GM23338 (cell line): ENCODE results near the gene RIT1. TPM values are rescaled to one million over a fixed set of nuclear protein-coding genes. Genes with fewer than 3 reads are reported as not detected.

Experiments
- ATAC-seq: fragments of 200-7000 bp; cut with Tn5 transposase; 3 replicates; pipeline ENCODE4 v1.9.1; 2020
- DNase-seq: peaks from one replicate; pipeline ENCODE4 v3.0.0-alpha.2; 2015; ENCODE audit warnings: low spot score
- H2AFZ ChIP-seq: fragments of 200-600 bp; sonication (generic); 2 replicates; pipeline ENCODE4 v1.8.0; 2016; ENCODE audit warnings: antibody characterized with exemption, mild to moderate bottlenecking, moderate library complexity
- H3F3A ChIP-seq: fragments of 200-600 bp; sonication (generic); replicated peaks from 2 replicates; pipeline ENCODE4 v1.8.0; 2017; ENCODE audit warnings: antibody characterized with exemption, mixed run types, low read depth
- H3K27ac ChIP-seq: fragments of 200-600 bp; sonication (generic); 2 replicates; pipeline ENCODE4 v1.6.1; 2016; ENCODE audit warnings: low read depth
- H3K27me3 ChIP-seq: fragments of 200-600 bp; sonication (generic); 2 replicates; pipeline ENCODE4 v1.8.0; 2016; ENCODE audit warnings: mild to moderate bottlenecking, mixed run types, moderate library complexity; ENCODE audit not compliant: insufficient read depth
- H3K36me3 ChIP-seq: fragments of 200-600 bp; sonication (generic); 2 replicates; pipeline ENCODE4 v1.8.0; 2016; ENCODE audit warnings: mild to moderate bottlenecking; ENCODE audit not compliant: insufficient read depth
- H3K4me1 ChIP-seq: fragments of 200-600 bp; sonication (generic); 2 replicates; pipeline ENCODE4 v1.8.0; 2016; ENCODE audit warnings: mild to moderate bottlenecking, moderate library complexity; ENCODE audit not compliant: insufficient read depth
- H3K4me2 ChIP-seq: fragments of 200-600 bp; sonication (generic); 2 replicates; pipeline ENCODE4 v1.7.1; 2017; ENCODE audit warnings: mixed run types
- H3K4me3 ChIP-seq: fragments of 200-600 bp; sonication (generic); 2 replicates; pipeline ENCODE4 v1.6.1; 2016; ENCODE audit warnings: mixed run types
- H3K79me2 ChIP-seq: fragments of 200-600 bp; sonication (generic); replicated peaks from 2 replicates; pipeline ENCODE4 v1.8.0; 2017; ENCODE audit warnings: mild to moderate bottlenecking; ENCODE audit not compliant: insufficient read depth
- H3K9me2 ChIP-seq: fragments of 200-600 bp; sonication (generic); 2 replicates; pipeline ENCODE4 v1.8.0; 2017; ENCODE audit not compliant: insufficient read depth
- H4K20me1 ChIP-seq: fragments of 200-600 bp; sonication (generic); replicated peaks from 2 replicates; pipeline ENCODE4 v1.8.0; 2017; ENCODE audit warnings: mild to moderate bottlenecking; ENCODE audit not compliant: insufficient read depth
- H3K27ac Mint-ChIP-seq: 2 replicates; pipeline ENCODE4 v1.8.0; 2020; ENCODE audit warnings: inconsistent platforms, mild to moderate bottlenecking, moderate library complexity, mixed read lengths
- H3K27me3 Mint-ChIP-seq: 3 replicates; pipeline ENCODE4 v1.8.0; 2022; ENCODE audit warnings: low read depth, mild to moderate bottlenecking, moderate library complexity, mixed read lengths, inconsistent platforms; ENCODE audit not compliant: insufficient read depth, poor library complexity
- H3K36me3 Mint-ChIP-seq: 3 replicates; pipeline ENCODE4 v1.8.0; 2021; ENCODE audit warnings: low read depth, mild to moderate bottlenecking, inconsistent platforms, moderate library complexity, mixed read lengths
- H3K4me1 Mint-ChIP-seq: 3 replicates; pipeline ENCODE4 v1.8.0; 2020; ENCODE audit warnings: mild to moderate bottlenecking, inconsistent platforms, mixed read lengths
- H3K4me3 Mint-ChIP-seq: 3 replicates; pipeline ENCODE4 v1.8.0; 2021; ENCODE audit warnings: moderate library complexity, mild to moderate bottlenecking, inconsistent platforms, mixed read lengths
- H3K9me3 Mint-ChIP-seq: 3 replicates; pipeline ENCODE4 v1.8.0; 2020; ENCODE audit warnings: moderate library complexity, mild to moderate bottlenecking, inconsistent platforms, mixed read lengths
- CREB1 ChIP-seq: fragments of 250-450 bp; sonication (Bioruptor Pico); IDR thresholded peaks from 2 replicates; pipeline ENCODE4 v1.5.0; 2020; ENCODE audit warnings: low read depth, mild to moderate bottlenecking, moderate library complexity
- EZH2 ChIP-seq: fragments of 200-600 bp; sonication (generic); IDR thresholded peaks from one replicate; pipeline ENCODE4 v1.8.0; 2017; ENCODE audit warnings: antibody characterized with exemption, mild to moderate bottlenecking, low read depth; ENCODE audit not compliant: unreplicated experiment
- EZH2phosphoT487 ChIP-seq: fragments of 200-600 bp; sonication (generic); IDR thresholded peaks from one replicate; pipeline ENCODE4 v1.8.1; 2018; ENCODE audit warnings: antibody characterized with exemption; ENCODE audit not compliant: unreplicated experiment
- JUNB ChIP-seq: IDR thresholded peaks from one replicate; pipeline ENCODE4 v1.6.1; 2016; ENCODE audit warnings: antibody characterized with exemption; ENCODE audit not compliant: unreplicated experiment
- NANOG ChIP-seq: IDR thresholded peaks from 2 replicates; pipeline ENCODE4 v1.6.1; 2016; ENCODE audit warnings: antibody characterized with exemption, borderline replicate concordance
- POLR2AphosphoS5 ChIP-seq: IDR thresholded peaks from 2 replicates; pipeline ENCODE4 v1.6.1; 2016; ENCODE audit warnings: antibody characterized with exemption, low read depth
- STAT1 ChIP-seq: IDR thresholded peaks from one replicate; pipeline ENCODE4 v1.6.1; 2016; ENCODE audit warnings: antibody characterized with exemption; ENCODE audit not compliant: unreplicated experiment
- ZNF114 ChIP-seq: fragments of 250-450 bp; sonication (Bioruptor Pico); IDR thresholded peaks from 2 replicates; pipeline ENCODE4 v1.5.0; 2020; ENCODE audit warnings: mild to moderate bottlenecking, moderate library complexity
- ZNF331 ChIP-seq: fragments of 250-450 bp; sonication (Bioruptor Pico); IDR thresholded peaks from 2 replicates; pipeline ENCODE4 v1.5.0; 2020; ENCODE audit warnings: low read depth, mild to moderate bottlenecking, moderate library complexity
- polyA plus RNA-seq: library from polyadenylated mRNA; unstranded; fragments of >200 nt; fragmentation: Nextera tagmentation; extraction: Ambion mirVana; gene quantifications from 2 replicates; pipeline ENCODE4 v1.2.1, GENCODE V29; 2016
- total RNA-seq: library from RNA; depleted of rRNA; stranded (reverse); fragments of >200 nt; shearing (Covaris generic); gene quantifications from 2 replicates; pipeline ENCODE4 v1.2.3, GENCODE V29; 2014
- TF ChIP-seq, protein P1 (sequence below): IDR thresholded peaks from one replicate; pipeline ENCODE4 v1.6.1; 2018; ENCODE audit warnings: antibody characterized with exemption; ENCODE audit not compliant: unreplicated experiment
- TF ChIP-seq, protein P2 (sequence below), 2 experiments: fragments of 200-600 bp in 1 of 2; sonication (generic) in 1 of 2; conservative IDR thresholded peaks; 2 replicates each; pipeline versions ENCODE4 v1.5.1 to v1.6.1; 2016 to 2017; ENCODE audit warnings: antibody characterized with exemption in 2 of 2, low read depth in 2 of 2, mild to moderate bottlenecking in 2 of 2, moderate library complexity in 1 of 2
- TF ChIP-seq, protein P3 (sequence below): fragments of 250-450 bp; sonication (Bioruptor Pico); IDR thresholded peaks from 2 replicates; pipeline ENCODE4 v1.5.0; 2020; ENCODE audit warnings: mild to moderate bottlenecking, moderate library complexity
- TF ChIP-seq, protein P4 (sequence below): IDR thresholded peaks from 2 replicates; pipeline ENCODE4 v1.6.1; 2016; ENCODE audit warnings: antibody characterized with exemption

Gene RIT1
- total and polyA plus RNA-seq, 2 experiments from 2014 or later: 21.5 to 24.4 TPM

DNA sequence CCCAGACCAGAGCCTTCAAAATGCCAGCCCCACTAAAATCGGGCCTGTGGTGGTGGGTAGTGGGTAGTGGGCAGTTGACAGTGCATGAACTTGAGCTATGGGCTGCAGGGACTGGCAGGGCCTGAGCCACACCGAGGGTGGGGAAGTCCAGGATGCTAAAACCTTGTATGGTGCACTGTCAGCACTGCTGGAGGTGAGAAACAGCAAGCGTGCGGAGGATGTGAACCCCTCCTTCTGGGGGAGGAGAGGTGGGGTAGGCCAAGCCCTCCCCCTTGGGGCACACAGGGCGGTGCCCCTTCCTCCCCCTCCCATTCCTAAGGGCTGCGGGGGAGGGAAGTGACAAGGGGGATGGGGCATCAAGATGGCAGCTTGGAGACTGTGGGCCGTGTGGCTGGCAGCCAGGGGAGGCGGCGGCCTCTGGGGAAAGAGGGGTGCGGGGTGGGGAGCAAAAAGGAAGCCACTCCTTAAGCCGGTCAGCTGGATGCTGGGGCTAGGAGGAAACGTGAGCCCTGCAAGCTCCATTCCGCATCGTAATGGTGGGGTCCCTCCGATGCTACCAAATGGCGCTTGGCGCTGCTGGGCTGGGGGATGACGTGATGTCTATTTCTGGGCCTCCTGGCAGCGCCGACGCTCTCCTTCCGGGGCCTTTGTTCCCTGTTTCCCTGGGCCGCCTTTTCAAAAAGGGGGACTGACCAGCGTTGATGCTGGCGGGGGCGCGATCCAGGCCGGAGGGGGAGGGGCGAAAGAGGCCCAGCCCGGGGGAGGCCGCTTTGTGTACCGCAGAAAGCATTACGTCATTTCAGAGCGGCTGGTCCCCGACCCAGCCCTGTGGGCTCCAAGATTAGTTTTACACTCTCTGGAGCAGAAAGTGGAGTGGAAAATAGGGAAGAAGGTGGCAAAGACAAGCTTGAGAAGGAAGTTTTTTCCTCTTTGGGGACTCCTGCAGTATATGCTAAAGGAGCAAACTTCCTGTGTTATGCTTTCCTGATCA lies 51.0 kb downstream of the RIT1 start:
- peak overlapping the region; percentile 94 for H3K27ac ChIP-seq
- H3K27ac Mint-ChIP-seq: peak overlapping the region; percentile 83
- peak overlapping the region; percentile 12 for H2AFZ ChIP-seq

More for the DNA sequence above, 51.0 kb downstream of the RIT1 start:
- Mint-ChIP-seq H3K27me3 (peaks cover 14% of the 10 kb centered on the region), H3K4me3 (peak overlapping the region; percentile 80), H3K4me1 (peaks cover 6% of the 10 kb centered on the region), H3K36me3 (peaks cover 3% of the 10 kb centered on the region), H3K9me3 (no peaks in the 10 kb centered on the region)
- H3F3A ChIP-seq: peaks cover 14% of the 10 kb centered on the region
- no peaks in the 10 kb centered on the region; the same call in 1 of the 2 replicates for H4K20me1 ChIP-seq
- H3K79me2 ChIP-seq: peaks cover 17% of the 10 kb centered on the region
- peaks cover 1% of the 10 kb centered on the region; the same call in 1 of the 2 replicates for H3K36me3 ChIP-seq
- peak overlapping the region; percentile 61 for H3K4me3 ChIP-seq
- peaks cover 11% of the 10 kb centered on the region for H3K4me1 ChIP-seq
- H3K4me2 ChIP-seq: peak overlapping the region; percentile 79
- DNase-seq (peak; percentile 95), ATAC-seq (peak; percentile 56)
- H3K27me3 ChIP-seq: no peaks in the 10 kb centered on the region
- no peaks in the 10 kb centered on the region for H3K9me2 ChIP-seq
- TF ChIP-seq, protein P1, sequence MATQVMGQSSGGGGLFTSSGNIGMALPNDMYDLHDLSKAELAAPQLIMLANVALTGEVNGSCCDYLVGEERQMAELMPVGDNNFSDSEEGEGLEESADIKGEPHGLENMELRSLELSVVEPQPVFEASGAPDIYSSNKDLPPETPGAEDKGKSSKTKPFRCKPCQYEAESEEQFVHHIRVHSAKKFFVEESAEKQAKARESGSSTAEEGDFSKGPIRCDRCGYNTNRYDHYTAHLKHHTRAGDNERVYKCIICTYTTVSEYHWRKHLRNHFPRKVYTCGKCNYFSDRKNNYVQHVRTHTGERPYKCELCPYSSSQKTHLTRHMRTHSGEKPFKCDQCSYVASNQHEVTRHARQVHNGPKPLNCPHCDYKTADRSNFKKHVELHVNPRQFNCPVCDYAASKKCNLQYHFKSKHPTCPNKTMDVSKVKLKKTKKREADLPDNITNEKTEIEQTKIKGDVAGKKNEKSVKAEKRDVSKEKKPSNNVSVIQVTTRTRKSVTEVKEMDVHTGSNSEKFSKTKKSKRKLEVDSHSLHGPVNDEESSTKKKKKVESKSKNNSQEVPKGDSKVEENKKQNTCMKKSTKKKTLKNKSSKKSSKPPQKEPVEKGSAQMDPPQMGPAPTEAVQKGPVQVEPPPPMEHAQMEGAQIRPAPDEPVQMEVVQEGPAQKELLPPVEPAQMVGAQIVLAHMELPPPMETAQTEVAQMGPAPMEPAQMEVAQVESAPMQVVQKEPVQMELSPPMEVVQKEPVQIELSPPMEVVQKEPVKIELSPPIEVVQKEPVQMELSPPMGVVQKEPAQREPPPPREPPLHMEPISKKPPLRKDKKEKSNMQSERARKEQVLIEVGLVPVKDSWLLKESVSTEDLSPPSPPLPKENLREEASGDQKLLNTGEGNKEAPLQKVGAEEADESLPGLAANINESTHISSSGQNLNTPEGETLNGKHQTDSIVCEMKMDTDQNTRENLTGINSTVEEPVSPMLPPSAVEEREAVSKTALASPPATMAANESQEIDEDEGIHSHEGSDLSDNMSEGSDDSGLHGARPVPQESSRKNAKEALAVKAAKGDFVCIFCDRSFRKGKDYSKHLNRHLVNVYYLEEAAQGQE: no peak
- TF ChIP-seq, protein P2, sequence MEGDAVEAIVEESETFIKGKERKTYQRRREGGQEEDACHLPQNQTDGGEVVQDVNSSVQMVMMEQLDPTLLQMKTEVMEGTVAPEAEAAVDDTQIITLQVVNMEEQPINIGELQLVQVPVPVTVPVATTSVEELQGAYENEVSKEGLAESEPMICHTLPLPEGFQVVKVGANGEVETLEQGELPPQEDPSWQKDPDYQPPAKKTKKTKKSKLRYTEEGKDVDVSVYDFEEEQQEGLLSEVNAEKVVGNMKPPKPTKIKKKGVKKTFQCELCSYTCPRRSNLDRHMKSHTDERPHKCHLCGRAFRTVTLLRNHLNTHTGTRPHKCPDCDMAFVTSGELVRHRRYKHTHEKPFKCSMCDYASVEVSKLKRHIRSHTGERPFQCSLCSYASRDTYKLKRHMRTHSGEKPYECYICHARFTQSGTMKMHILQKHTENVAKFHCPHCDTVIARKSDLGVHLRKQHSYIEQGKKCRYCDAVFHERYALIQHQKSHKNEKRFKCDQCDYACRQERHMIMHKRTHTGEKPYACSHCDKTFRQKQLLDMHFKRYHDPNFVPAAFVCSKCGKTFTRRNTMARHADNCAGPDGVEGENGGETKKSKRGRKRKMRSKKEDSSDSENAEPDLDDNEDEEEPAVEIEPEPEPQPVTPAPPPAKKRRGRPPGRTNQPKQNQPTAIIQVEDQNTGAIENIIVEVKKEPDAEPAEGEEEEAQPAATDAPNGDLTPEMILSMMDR (conservative IDR thresholded peaks at IDR 0.05; ENCODE audit: low read depth in 2 of 2): no peak
- TF ChIP-seq NANOG: no peak
- no peak for TF ChIP-seq EZH2phosphoT487
- TF ChIP-seq, protein P3, sequence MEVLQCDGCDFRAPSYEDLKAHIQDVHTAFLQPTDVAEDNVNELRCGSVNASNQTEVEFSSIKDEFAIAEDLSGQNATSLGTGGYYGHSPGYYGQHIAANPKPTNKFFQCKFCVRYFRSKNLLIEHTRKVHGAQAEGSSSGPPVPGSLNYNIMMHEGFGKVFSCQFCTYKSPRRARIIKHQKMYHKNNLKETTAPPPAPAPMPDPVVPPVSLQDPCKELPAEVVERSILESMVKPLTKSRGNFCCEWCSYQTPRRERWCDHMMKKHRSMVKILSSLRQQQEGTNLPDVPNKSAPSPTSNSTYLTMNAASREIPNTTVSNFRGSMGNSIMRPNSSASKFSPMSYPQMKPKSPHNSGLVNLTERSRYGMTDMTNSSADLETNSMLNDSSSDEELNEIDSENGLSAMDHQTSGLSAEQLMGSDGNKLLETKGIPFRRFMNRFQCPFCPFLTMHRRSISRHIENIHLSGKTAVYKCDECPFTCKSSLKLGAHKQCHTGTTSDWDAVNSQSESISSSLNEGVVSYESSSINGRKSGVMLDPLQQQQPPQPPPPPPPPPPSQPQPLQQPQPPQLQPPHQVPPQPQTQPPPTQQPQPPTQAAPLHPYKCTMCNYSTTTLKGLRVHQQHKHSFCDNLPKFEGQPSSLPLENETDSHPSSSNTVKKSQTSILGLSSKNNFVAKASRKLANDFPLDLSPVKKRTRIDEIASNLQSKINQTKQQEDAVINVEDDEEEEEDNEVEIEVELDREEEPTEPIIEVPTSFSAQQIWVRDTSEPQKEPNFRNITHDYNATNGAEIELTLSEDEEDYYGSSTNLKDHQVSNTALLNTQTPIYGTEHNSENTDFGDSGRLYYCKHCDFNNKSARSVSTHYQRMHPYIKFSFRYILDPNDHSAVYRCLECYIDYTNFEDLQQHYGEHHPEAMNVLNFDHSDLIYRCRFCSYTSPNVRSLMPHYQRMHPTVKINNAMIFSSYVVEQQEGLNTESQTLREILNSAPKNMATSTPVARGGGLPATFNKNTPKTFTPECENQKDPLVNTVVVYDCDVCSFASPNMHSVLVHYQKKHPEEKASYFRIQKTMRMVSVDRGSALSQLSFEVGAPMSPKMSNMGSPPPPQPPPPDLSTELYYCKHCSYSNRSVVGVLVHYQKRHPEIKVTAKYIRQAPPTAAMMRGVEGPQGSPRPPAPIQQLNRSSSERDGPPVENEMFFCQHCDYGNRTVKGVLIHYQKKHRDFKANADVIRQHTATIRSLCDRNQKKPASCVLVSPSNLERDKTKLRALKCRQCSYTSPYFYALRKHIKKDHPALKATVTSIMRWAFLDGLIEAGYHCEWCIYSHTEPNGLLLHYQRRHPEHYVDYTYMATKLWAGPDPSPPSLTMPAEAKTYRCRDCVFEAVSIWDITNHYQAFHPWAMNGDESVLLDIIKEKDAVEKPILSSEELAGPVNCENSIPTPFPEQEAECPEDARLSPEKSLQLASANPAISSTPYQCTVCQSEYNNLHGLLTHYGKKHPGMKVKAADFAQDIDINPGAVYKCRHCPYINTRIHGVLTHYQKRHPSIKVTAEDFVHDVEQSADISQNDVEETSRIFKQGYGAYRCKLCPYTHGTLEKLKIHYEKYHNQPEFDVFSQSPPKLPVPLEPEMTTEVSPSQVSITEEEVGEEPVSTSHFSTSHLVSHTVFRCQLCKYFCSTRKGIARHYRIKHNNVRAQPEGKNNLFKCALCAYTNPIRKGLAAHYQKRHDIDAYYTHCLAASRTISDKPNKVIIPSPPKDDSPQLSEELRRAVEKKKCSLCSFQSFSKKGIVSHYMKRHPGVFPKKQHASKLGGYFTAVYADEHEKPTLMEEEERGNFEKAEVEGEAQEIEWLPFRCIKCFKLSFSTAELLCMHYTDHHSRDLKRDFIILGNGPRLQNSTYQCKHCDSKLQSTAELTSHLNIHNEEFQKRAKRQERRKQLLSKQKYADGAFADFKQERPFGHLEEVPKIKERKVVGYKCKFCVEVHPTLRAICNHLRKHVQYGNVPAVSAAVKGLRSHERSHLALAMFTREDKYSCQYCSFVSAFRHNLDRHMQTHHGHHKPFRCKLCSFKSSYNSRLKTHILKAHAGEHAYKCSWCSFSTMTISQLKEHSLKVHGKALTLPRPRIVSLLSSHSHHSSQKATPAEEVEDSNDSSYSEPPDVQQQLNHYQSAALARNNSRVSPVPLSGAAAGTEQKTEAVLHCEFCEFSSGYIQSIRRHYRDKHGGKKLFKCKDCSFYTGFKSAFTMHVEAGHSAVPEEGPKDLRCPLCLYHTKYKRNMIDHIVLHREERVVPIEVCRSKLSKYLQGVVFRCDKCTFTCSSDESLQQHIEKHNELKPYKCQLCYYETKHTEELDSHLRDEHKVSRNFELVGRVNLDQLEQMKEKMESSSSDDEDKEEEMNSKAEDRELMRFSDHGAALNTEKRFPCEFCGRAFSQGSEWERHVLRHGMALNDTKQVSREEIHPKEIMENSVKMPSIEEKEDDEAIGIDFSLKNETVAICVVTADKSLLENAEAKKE: no peak
- no peak for TF ChIP-seq STAT1
- no peak for TF ChIP-seq ZNF331 (CRISPR knock-in tag)
- no peak for TF ChIP-seq EZH2
- peak; percentile 42 for TF ChIP-seq POLR2AphosphoS5
- no peak for TF ChIP-seq ZNF114 (CRISPR knock-in tag)
- TF ChIP-seq JUNB: no peak
- TF ChIP-seq, protein P4, sequence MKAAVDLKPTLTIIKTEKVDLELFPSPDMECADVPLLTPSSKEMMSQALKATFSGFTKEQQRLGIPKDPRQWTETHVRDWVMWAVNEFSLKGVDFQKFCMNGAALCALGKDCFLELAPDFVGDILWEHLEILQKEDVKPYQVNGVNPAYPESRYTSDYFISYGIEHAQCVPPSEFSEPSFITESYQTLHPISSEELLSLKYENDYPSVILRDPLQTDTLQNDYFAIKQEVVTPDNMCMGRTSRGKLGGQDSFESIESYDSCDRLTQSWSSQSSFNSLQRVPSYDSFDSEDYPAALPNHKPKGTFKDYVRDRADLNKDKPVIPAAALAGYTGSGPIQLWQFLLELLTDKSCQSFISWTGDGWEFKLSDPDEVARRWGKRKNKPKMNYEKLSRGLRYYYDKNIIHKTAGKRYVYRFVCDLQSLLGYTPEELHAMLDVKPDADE: no peak
- TF ChIP-seq CREB1 (CRISPR knock-in tag): peak; percentile 84
